Suprapubic skin (tissue), 3 donors: ENCODE data around the gene FKBP3.

ENCODE experiments used
- POLR2A ChIP-seq, 2 donors: fragments of 450-650 bp; IDR thresholded peaks; one replicate each; pipeline ENCODE4 v1.6.1; 2017; ENCODE audit warnings: antibody characterized with exemption in 2 of 2, mild to moderate bottlenecking in 2 of 2, moderate library complexity in 2 of 2
- TF ChIP-seq, protein P1 (sequence below), 2 donors: fragments of 200-600 bp in 1 of 2; fragments of 450-650 bp in 1 of 2; sonication (generic) in 1 of 2; IDR thresholded peaks; one replicate each; pipeline ENCODE4 v1.5.1; 2016 to 2019; ENCODE audit warnings: antibody characterized with exemption in 2 of 2, mild to moderate bottlenecking in 1 of 2, moderate library complexity in 1 of 2

DNA sequence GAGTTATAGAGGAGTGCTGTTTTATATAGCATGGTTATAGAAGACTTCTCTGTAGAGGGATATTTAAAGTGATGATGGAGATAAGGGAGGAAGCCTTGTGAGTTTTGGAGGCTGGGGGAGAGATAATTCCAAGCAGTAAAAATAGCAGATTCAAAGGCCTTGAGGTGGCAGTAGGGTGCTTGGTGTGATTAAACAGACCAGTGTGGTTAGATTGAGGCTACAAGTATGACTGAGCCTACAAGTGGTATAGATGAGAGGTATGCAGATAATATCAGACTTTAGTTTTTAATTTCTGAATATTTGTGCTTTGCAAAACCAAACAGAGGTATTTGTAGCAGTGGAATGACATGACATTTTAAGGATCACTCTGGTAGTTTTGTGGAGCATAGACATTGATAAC is 21.8 kb upstream of the FKBP3 start:
- TF ChIP-seq, protein P1, sequence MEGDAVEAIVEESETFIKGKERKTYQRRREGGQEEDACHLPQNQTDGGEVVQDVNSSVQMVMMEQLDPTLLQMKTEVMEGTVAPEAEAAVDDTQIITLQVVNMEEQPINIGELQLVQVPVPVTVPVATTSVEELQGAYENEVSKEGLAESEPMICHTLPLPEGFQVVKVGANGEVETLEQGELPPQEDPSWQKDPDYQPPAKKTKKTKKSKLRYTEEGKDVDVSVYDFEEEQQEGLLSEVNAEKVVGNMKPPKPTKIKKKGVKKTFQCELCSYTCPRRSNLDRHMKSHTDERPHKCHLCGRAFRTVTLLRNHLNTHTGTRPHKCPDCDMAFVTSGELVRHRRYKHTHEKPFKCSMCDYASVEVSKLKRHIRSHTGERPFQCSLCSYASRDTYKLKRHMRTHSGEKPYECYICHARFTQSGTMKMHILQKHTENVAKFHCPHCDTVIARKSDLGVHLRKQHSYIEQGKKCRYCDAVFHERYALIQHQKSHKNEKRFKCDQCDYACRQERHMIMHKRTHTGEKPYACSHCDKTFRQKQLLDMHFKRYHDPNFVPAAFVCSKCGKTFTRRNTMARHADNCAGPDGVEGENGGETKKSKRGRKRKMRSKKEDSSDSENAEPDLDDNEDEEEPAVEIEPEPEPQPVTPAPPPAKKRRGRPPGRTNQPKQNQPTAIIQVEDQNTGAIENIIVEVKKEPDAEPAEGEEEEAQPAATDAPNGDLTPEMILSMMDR (IDR thresholded peaks at IDR 0.05): no peak
- no peak for TF ChIP-seq POLR2A (IDR thresholded peaks at IDR 0.05)
